Duodenal mucosa (tissue), 2 donors: ENCODE measurements around the gene WDPCP.
"Not testable (repeated sequence)": the region's sequence is repeated elsewhere in the genome, so short reads cannot be mapped to it uniquely, and the experiment has no call there.

ENCODE experiments used
- H3K27ac ChIP-seq: one replicate; pipeline ENCODE4 v1.7.0; 2013; ENCODE audit warnings: low read depth, low read length
- H3K27me3 ChIP-seq, 2 donors: one replicate each; pipeline ENCODE4 v1.7.0; 2013; ENCODE audit warnings: low read length in 2 of 2, control low read depth in 1 of 2; ENCODE audit not compliant: insufficient read depth in 2 of 2, control insufficient read depth in 1 of 2
- H3K36me3 ChIP-seq, 2 donors: one replicate each; pipeline ENCODE4 v1.7.0; 2013; ENCODE audit warnings: low read length in 2 of 2, control low read depth in 1 of 2; ENCODE audit not compliant: insufficient read depth in 2 of 2, control insufficient read depth in 1 of 2
- H3K4me1 ChIP-seq, 2 donors: one replicate each; pipeline ENCODE4 v1.7.0; 2013; ENCODE audit warnings: low read length in 2 of 2, control low read depth in 1 of 2; ENCODE audit not compliant: insufficient read depth in 2 of 2, control insufficient read depth in 1 of 2
- H3K4me3 ChIP-seq, 2 donors: one replicate each; pipeline ENCODE4 v1.7.0; 2013; ENCODE audit warnings: low read length in 2 of 2, low read depth in 1 of 2
- H3K9ac ChIP-seq, 2 donors: one replicate each; pipeline ENCODE4 v1.7.0; 2013; ENCODE audit warnings: low read length in 2 of 2, low read depth in 1 of 2
- H3K9me3 ChIP-seq, 2 donors: one replicate each; pipeline ENCODE4 v1.7.0; 2013; ENCODE audit warnings: low read length in 2 of 2, control low read depth in 1 of 2; ENCODE audit not compliant: control insufficient read depth in 1 of 2

The WDPCP gene

GRCh38 chr2:63136683-63137082 lies 451.6 kb downstream of the WDPCP start:
- not testable (repeated sequence) for H3K27ac ChIP-seq, H3K4me3 ChIP-seq, H3K36me3 ChIP-seq, H3K9ac ChIP-seq, H3K4me1 ChIP-seq, H3K27me3 ChIP-seq
- H3K9me3 ChIP-seq = peaks cover 14% of the 10 kb centered on the region in 2 donors

DNA sequence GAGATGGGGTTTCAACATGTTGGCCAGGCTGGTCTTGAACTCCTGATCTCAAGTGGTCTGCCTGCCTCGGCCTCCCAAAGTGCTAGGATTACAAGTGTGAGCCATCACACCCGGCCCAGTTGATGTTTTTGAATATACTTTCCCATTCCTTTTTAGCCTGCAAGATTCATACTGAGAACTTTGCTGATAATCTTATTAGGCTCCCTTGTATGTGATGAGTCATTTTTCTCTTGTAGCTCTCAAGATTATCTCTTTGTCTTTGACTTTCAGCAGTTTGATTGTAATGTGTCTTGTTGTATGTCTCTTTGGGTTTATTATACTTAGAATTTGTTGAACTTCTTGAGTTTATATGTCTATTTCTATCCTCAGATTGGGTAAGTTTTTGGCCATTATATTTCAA lies 456.3 kb downstream of the WDPCP start:
- Histone ChIP-seq H3K9me3 (peaks cover 5 to 13% of the 10 kb centered on the region in 2 donors), H3K9ac (no peak overlapping the region), H3K4me1 (no peaks in the 10 kb centered on the region), H3K36me3 (no peaks in the 10 kb centered on the region), H3K4me3 (no peak overlapping the region), H3K27ac (no peak overlapping the region), H3K27me3 (no peaks in the 10 kb centered on the region)

DNA sequence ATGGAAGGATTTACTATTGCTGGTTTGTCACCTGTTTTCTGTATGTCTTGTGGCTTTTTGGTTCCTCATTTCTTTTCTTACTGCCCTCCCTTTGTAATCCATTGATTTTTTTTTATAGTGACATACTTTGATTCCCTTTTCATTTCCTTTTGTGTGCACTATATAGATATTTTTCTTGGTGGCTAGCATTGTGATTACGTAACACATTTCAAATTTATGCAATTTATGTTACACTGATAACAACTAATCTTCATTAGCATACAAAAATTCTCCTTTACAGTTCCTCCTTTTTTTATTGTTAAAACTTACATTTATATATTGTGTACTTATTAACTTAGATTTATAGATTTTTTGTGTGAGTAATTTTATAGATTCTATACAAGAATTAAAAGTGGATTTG lies 457.1 kb downstream of the WDPCP start:
- H3K27ac ChIP-seq = no peak overlapping the region
- peaks cover 0 to 8% of the 10 kb centered on the region in 2 donors for H3K9me3 ChIP-seq
- no peaks in the 10 kb centered on the region for H3K4me1 ChIP-seq
- H3K27me3 ChIP-seq = no peaks in the 10 kb centered on the region
- H3K9ac ChIP-seq = no peak overlapping the region
- no peaks in the 10 kb centered on the region for H3K36me3 ChIP-seq
- H3K4me3 ChIP-seq = no peak overlapping the region

- Histone ChIP-seq H3K36me3 (no peaks in the 10 kb centered on the region), H3K4me3 (no peak overlapping the region), H3K4me1 (no peaks in the 10 kb centered on the region), H3K27me3 (no peaks in the 10 kb centered on the region), H3K9me3 (peaks cover 0 to 8% of the 10 kb centered on the region in 2 donors), H3K27ac (no peak overlapping the region), H3K9ac (no peak overlapping the region)
Observed at GRCh38 chr2:63127594-63127993, 460.7 kb downstream of the WDPCP start.

DNA sequence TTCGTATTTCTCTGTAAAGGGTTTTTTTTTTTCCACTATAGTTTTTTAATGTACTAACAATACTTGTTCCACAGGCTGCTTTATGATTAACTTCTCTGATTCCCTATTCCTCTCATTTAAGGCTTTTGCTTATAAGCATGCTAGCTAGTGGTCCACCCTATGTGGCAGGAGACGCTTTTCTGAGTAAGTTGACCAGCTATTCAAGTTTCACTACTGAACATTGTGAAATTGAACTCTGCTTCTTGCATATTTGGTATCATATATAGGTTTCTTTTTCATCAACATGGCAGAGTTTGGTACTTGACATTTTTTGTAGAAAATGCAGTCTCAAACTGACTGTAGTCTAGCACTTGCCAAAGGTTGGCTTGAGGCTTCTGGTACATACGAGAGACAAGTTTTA lies 463.4 kb downstream of the WDPCP start:
- H3K27me3 ChIP-seq = no peaks in the 10 kb centered on the region
- H3K4me1 ChIP-seq = no peaks in the 10 kb centered on the region
- no peak overlapping the region for H3K9ac ChIP-seq
- no peak overlapping the region for H3K27ac ChIP-seq
- H3K4me3 ChIP-seq = no peak overlapping the region
- H3K9me3 ChIP-seq = no peaks in the 10 kb centered on the region
- no peaks in the 10 kb centered on the region for H3K36me3 ChIP-seq

DNA sequence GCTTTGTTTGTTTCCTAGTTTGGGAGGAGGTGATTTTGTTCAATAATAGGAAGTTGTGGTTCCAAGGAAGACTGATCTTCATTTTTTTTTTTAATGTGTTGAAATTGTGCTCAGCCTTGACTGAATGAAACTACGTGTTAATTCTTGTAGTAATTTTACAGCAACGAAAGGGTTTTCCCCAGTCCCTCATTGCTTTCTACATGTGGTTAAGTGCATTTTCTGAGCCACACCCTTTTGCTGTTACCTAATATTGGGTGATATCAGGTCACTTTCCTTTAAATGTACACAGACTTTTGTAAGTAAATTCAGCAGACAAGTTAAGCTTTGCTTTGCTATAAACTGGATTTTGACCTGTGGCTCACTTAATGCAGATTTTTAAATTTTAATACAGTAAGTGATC lies 464.1 kb downstream of the WDPCP start:
- Histone ChIP-seq H3K27me3 (no peaks in the 10 kb centered on the region), H3K9me3 (no peaks in the 10 kb centered on the region), H3K4me3 (no peak overlapping the region), H3K4me1 (no peaks in the 10 kb centered on the region), H3K27ac (no peak overlapping the region), H3K9ac (no peak overlapping the region), H3K36me3 (no peaks in the 10 kb centered on the region)

DNA sequence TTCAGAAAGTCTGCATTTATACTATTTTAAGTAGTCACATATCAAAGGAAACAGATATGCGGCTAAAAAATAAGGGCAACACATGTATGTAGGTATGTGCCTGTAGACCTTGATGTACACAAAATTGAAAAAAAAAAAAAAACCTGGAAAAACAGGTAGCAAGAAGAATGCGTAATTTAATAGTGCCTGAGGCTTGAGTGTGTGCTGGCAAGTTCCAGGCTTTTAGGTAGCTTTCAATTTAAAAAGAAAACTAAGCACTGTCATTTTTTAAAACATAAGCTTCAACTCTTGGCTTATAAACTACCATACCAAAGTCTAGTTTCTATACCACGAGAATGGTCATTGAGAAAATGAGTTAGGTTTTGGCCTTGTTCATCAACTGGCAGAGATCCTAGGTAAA lies 465.4 kb downstream of the WDPCP start:
- H3K27me3 ChIP-seq = no peaks in the 10 kb centered on the region
- no peaks in the 10 kb centered on the region for H3K36me3 ChIP-seq
- H3K9me3 ChIP-seq = no peaks in the 10 kb centered on the region
- H3K4me1 ChIP-seq = no peaks in the 10 kb centered on the region
- no peak overlapping the region for H3K4me3 ChIP-seq
- H3K27ac ChIP-seq = no peak overlapping the region
- no peak overlapping the region for H3K9ac ChIP-seq

DNA sequence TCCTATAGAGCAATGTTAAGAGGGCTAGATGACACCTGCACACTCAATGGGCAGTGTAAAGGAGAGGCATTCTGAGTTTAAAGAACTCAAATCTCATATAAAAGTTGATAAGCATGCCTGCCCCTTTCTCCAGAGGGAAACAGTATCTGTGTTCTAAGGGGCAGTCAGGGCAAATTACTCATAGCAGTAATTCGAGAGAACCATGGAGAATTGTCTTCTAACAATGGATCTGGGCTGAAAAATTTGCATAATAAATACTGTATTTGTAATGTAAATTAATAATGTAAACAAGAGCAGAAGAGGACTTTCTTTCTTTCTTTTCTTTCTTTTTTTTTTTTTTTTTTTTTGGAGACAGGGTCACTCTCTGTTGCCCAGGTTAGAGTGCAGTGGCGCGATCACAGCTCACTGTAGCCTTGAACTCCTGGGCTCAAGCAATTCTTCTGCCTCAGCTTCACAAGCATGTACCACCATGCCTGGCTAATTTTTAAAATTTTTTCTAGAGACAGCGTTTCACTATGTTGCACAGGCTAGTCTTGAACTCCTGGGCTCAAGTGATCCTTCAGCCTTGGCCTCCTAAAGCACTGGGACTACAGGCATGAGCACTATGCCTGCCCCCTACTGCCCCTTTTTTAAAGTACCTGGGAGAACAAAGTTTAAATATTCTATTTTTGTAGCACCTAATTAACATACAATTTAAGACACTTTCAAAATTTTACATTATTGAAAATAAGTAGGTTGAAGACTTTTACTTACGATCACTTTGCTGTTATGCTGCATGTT lies 467.0 kb downstream of the WDPCP start:
- Histone ChIP-seq H3K4me3 (no peak overlapping the region), H3K27me3 (no peaks in the 10 kb centered on the region), H3K4me1 (no peaks in the 10 kb centered on the region), H3K9me3 (no peaks in the 10 kb centered on the region), H3K9ac (no peak overlapping the region), H3K27ac (no peak overlapping the region), H3K36me3 (no peaks in the 10 kb centered on the region)

DNA sequence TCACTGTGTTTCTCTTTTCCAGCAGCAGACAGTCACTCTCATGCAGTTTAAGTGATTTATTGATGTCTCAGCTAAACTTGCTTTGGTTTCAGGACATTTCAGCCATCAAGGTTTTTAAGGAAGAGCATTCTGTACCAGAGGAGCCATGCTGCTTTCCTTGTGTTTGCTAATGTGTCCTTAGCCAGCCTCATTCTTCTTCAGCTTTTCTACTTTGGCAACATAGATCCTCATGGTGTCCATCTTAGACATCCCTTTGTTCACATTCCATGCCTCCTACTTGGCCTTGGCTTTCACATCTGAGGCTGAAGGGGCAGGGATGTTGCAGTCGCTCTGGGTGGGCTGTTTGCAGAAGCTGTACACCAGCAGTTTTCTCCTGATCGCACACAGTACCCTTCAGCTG lies 469.5 kb downstream of the WDPCP start:
- no peaks in the 10 kb centered on the region for H3K36me3 ChIP-seq
- no peaks in the 10 kb centered on the region for H3K9me3 ChIP-seq
- H3K27ac ChIP-seq = no peak overlapping the region
- H3K4me1 ChIP-seq = no peaks in the 10 kb centered on the region
- no peak overlapping the region for H3K4me3 ChIP-seq
- H3K27me3 ChIP-seq = no peaks in the 10 kb centered on the region
- no peak overlapping the region for H3K9ac ChIP-seq

DNA sequence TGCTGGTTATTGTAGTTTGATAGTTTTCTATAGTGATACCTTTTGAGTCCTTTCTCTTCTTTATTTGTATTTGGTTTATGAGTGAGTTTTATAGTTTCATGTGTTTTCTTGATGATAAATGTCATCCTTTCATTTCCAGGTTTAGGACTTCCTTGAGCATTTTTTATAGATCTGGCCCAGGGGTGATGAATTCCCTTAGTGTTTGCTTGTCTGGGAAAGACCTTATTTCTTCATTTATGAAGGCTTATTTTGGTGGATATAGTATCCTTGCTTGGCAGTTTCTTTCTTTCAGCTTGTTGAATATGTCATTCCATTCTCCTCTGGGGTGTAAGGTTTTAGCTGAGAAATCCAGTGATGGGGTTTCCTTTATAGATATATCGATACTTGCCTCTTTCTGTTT lies 483.8 kb downstream of the WDPCP start:
- H3K27me3 ChIP-seq = no peaks in the 10 kb centered on the region
- H3K4me3 ChIP-seq = no peak overlapping the region
- peaks cover 6 to 10% of the 10 kb centered on the region in 2 donors for H3K9me3 ChIP-seq
- H3K4me1 ChIP-seq = no peaks in the 10 kb centered on the region
- no peak overlapping the region for H3K9ac ChIP-seq
- no peaks in the 10 kb centered on the region for H3K36me3 ChIP-seq
- H3K27ac ChIP-seq = no peak overlapping the region
